Germinal center (tissue), 1 donor: ENCODE data around the gene PPIF.

ENCODE experiments used
- DNase-seq: peaks from one replicate; pipeline ENCODE4 v3.0.0; 2012; ENCODE audit warnings: mixed read lengths, low spot score

The PPIF gene

GRCh38 chr10:79349072-79349491 lies 1.8 kb downstream of the PPIF start:
- DNase-seq: no peak

DNA sequence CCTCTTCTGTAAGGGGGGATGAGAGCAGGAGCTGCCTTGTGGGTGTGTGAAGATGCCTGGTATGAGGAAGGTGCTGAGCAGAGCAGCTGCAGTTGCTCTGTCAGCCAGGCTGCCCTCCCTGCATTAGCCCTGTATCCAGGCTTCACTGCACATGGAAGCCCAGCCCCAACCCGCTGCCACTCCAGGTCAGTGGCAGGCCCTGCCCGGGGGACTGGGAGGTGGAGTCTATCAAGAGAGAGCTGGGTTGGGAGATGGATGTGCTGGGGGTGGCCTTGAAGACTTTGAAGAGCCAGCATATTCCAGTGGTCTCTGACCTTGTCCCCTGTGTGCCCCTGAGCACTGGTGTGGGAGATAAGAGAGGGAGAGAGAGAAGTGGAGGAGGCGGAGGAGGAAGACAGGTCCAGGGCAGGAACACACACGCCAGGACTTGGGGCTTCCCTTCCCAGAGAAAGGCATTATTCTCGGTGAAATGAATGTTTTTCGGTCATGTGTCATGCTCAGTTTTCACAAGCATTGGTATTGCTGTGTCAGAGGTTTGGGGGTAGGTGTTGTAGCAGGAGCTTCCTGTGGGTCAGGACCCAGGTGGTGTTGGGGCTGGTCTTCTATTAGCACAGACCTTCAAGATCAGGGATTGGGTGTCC lies 2.6 kb downstream of the PPIF start:
- DNase-seq: no peak

DNA sequence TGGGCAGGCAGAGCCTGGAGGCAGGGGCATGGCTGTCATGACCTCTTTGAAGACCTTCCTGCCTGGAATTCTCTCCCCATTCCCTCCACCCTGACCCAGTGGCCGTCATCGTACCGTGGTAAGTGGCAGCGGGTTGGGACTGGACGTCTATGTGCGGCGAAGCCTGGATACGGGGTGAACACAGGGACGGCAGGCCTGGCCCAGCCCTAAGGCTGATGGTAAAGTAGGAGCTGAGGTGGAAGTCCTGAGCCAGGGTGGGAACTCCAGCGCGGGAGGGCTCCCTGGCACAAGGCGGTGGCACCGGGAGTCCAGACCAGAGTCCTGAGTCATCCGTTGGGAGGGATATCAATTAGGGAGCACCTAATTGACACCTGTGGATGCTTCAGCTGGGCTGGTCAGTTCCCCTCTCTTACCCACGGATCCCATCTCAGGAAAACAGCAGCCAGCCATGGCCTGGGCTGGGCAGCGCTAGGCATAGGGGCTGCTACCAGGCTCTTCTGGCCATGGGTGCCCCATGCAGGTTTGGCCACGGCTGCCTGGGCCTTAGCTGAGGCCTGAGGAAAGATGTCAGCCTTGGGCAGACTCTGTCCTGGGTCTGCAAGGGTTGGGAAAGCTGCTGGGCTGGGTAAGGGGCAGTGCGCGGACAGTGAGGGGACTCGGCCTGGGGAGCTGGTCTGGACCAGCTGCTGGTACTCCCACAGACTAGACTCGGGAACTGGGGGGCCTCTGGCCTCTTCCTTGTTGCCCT lies 3.3 kb downstream of the PPIF start:
- DNase-seq: no peak

DNA sequence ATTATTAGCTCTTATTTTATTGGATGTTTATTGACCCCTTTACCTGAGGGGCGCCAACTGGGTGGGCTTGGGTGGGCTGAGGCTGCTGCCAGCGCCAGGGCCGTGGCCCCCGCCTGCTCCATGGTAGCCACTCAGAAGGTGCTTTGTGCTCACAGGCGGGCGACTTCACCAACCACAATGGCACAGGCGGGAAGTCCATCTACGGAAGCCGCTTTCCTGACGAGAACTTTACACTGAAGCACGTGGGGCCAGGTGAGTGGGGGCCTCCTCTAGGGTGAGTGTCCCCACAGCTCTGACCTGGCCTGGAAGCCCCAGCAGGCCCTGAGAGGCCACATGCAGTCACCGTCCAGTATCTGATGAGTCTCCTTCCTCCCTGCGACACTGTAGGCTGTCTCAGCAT lies 4.1 kb downstream of the PPIF start:
- no peak for DNase-seq

- DNase-seq: no peak
These were observed 5.0 kb downstream of the PPIF start for GRCh38 chr10:79352035-79352877.

DNA sequence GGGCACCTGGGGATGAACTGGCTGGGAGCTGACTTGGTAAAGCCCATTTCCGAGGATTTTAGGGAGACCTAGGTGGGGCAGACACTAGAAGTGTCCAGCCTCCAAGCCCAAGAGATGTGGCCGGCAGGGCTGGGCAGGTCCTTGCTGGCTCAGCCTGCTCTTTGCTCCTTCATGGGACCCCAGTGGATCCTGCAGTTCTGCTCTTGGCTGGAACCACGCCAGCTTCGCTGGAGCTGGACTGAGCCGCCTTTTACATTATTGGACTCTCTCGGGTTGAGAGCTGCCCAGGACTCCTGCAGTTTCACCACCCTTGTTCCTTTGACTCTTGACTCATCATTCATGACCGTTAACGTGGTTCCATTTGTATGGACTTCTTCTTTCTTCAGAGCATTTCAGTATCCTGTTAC lies 5.7 kb downstream of the PPIF start:
- no peak for DNase-seq

GRCh38 chr10:79353726-79354125 lies 6.5 kb downstream of the PPIF start:
- no peak for DNase-seq

GRCh38 chr10:79354141-79354540 lies 6.9 kb downstream of the PPIF start:
- DNase-seq: no peak

- no peak for DNase-seq
These were observed 7.3 kb downstream of the PPIF start for GRCh38 chr10:79354615-79355014.

DNA sequence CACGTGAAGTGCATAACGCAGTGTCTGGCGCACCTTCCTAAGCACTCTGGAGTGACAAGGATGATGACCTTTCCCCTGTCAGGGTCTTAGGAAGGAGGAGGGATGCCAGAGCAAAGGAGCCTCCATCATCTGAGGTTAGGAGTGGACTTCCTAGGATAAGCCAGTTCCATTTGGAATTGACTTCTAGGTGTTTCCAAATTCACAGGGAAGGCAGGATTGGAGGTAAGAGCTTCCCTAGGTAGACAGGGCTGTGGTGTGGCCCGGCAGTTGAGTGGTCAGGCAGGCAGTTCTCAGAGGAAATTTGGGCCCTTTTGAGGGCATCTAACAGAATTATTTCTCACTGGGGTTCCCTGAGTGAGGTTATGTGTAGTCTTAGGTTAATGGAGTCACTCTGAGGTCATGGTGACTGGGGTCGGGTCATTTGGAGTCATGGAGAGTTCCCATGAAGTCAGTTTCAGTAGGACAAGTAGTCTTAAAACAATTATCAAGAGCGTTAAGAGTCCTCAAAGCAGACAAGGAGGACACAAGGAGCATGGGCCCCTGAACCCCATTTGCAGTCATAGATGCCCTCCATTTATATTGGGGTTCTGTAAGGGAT lies 8.2 kb downstream of the PPIF start:
- no peak for DNase-seq

- no peak for DNase-seq
These were observed 8.8 kb downstream of the PPIF start for GRCh38 chr10:79356104-79356503.

- no peak for DNase-seq
These were observed 9.9 kb downstream of the PPIF start for GRCh38 chr10:79357180-79357579.

- DNase-seq: no peak
These were observed 11.5 kb downstream of the PPIF start for GRCh38 chr10:79358811-79359210.

GRCh38 chr10:79359816-79360498 lies 12.7 kb downstream of the PPIF start:
- DNase-seq: no peak

DNA sequence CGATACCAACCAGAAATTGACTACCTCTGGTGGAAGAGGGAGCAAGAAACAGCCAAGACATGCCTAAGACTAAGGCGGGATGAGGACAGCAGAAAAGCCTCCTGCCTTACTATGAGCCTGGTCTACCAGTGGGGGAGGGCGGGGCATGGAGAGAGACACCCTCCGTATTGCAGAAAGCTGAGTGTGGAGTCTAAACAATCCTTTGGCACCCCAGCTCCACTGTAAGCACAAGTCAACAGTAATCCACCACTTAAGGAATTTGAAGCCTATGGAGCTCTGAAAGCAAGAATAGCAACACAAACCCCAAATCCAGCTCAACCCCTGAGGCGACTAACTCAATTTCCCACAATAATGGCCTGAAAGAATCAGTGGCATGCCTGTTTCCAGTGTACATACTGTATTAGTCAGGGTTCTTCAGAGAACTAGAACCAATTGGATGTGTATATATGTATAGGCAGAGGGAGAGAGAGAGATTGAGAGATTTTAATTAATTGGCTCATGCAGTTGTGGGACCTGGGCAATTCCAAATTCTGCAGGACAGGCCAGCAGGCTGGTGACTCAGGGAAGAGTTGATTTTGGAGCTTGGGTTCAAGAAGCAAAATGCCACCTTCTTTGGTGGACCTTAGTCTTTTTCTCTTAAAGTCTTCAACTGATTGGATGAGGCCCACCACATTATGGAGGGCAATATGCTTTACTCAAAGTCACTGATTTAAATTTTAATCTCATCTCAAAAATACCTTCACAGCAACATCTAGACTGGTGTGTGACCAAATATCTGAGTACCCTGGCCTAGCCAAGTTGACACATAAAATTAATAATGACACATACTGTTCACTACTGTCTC lies 13.5 kb downstream of the PPIF start:
- no peak for DNase-seq

DNA sequence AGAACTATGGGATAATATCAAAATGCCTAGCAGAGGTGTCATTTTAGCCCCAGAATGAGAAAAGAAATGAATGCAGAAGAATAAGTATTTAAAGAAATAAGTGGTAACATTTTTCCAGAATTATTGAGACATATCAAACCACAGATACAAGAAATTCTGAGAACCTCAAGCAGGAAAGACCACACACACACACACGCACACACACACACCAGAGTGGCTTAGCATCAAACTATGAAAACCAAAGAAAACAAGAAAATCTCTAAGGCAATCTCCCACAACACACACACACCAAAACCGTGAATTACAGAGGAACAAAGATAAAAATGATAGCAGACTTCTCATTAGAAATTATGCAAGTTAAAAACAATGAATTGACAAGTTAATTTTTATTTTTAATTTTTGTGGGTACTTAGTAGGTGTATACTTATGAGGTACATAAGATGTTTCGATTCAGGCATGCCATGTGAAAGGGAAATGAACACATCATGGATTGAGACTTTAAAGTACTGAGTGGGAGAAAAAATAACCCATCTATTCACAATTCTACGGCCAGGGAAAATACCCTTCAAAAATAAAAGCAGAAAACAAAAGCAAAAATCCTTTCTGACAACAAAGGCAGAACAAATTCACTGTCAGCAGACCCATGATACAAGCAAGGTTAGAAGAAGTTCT lies 14.6 kb downstream of the PPIF start:
- DNase-seq: no peak

DNA sequence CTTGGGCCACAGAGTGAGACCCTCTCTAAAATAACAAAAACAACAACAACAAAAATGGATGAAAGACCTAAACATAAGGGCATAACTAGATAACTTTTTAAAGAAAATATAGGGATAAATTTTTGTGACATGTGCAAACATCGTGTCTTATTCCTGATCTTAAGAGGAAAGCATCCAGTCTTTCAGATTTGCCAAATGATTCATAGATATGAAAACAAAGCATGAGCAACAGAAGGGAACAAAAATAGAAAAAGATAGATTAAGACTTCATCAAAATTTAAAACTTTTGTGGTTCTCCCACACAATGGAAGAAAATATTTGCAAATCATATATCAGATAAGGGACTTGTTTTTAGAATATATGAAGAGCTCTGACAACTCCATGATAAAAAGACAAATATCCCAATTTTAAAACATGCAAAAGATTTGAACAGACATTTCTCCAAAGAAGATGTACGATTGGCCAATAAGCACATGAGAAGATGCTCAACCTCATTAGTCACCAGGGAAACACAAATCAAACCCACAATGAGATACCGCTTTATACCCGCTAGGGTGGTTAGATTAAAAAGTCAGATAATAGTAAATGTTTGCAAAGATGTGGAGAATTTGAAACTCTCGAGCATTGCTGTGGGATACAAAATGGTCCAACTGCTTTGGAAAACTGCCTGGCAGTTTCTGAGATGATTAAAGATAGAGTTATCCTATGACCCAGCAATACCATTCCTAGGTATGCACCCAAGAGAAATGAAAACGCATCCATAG lies 20.3 kb downstream of the PPIF start:
- DNase-seq: no peak

- no peak for DNase-seq
These were observed 25.6 kb downstream of the PPIF start for GRCh38 chr10:79372871-79373270.

DNA sequence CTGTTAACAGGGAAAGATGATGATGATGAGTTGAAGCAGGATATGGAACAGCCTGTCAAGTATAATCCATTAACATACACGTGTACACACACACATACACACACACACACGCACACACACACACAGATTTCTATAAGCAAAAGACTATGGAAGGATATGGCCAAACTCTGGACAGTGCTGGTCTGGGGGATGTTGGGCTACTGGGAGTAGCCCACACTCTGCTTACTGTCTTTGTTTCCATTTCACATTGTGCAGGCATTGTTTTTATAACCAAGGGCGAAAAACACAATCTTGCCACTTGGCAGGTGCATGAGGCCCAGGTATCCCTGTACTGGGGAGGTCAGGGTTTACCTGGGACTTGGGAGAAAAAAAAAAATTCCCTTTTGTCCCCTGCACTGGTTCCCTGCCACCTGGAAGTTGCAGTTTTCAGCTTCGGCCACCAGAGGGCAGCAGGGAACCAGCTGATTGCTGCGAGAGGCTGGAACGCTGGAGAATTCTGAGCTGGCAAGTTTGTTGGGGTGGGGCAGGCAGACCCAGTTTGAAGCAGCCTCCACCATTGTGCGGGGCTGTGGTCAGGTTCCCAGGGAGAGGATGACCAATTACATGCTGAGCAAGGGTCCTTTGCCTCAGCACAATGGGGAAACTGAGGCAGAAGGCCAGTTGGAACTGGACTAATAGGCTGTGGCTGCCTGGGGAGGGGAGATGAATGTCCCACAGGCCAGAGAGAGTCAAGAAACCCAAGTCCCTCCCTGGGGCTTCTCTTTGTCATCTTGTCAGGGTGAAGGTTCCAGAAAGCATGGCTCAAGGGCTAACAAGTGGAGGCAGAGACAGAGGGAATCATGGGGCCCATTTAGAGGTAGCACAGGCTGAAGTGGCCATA lies 27.3 kb downstream of the PPIF start:
- DNase-seq: peak; percentile 80
